Measurements from ENCODE around the gene GYS1.
"Not testable (repeated sequence)": the region's sequence is repeated elsewhere in the genome, so short reads cannot be mapped to it uniquely, and the experiment has no call there.

GRCh38 chr19:49025599-49025998 is 32.5 kb upstream of the GYS1 start:
- not testable (repeated sequence) for TF ChIP-seq ZBTB21 (tag by site-specific recombination; IDR thresholded peaks at IDR 0.05); CTCF (tag by site-specific recombination; IDR thresholded peaks at IDR 0.05); ZNF707 (tag by site-specific recombination; IDR thresholded peaks at IDR 0.05); ZBTB26 (tag by site-specific recombination; optimal IDR thresholded peaks at IDR 0.05); SP2 (tag by site-specific recombination; IDR thresholded peaks at IDR 0.05); ZNF660 (tag by site-specific recombination; IDR thresholded peaks at IDR 0.05); ZNF18 (tag by site-specific recombination; IDR thresholded peaks at IDR 0.05); YY1 (tag by site-specific recombination; IDR thresholded peaks at IDR 0.05); REST (tag by site-specific recombination; IDR thresholded peaks at IDR 0.05); IKZF3 (tag by site-specific recombination; IDR thresholded peaks at IDR 0.05); BCL11B (tag by site-specific recombination; IDR thresholded peaks at IDR 0.05; ENCODE audit: low read depth); ZSCAN16 (tag by site-specific recombination; IDR thresholded peaks at IDR 0.05); ZNF292 (tag by site-specific recombination; IDR thresholded peaks at IDR 0.05; ENCODE audit: borderline replicate concordance, low read depth); AEBP2 (tag by site-specific recombination; IDR thresholded peaks at IDR 0.05; ENCODE audit: borderline replicate concordance)

Data from HEK293 (cell line).